CD4-positive, alpha-beta T cell (primary cell): ENCODE data around the gene PALM. TPM values are rescaled to one million over a fixed set of nuclear protein-coding genes. Genes with fewer than 3 reads are reported as not detected.

Source experiments
- ATAC-seq: fragments of 200-7000 bp; cut with Tn5 transposase; one replicate; pipeline ENCODE4 v1.10.0; 2022; ENCODE audit warnings: mild to moderate bottlenecking; ENCODE audit not compliant: poor library complexity
- CTCF ChIA-PET: fragments of 350-600 bp; sonication (Branson Sonifier 250); formaldehyde crosslinking; loops from one replicate; lab custom pipeline; 2021; ENCODE audit warnings: antibody characterized with exemption, inconsistent platforms; lab: Charles Lee
- POLR2A ChIA-PET: fragments of 350-600 bp; sonication (Branson Sonifier 250); formaldehyde crosslinking; loops from one replicate; lab custom pipeline; 2021; ENCODE audit warnings: antibody characterized with exemption, inconsistent platforms; lab: Charles Lee
- DNase-seq, 14 experiments: peaks; one replicate each; pipeline ENCODE4 v3.0.0-alpha.2; 2013 to 2020; ENCODE audit warnings: mixed read lengths in 2 of 14
- H3K27ac ChIP-seq, 2 donors: one replicate each; pipeline versions ENCODE4 v1.5.1 to v1.7.0; 2013; ENCODE audit warnings: low read length in 2 of 2, low read depth in 1 of 2, mild to moderate bottlenecking in 1 of 2
- H3K27me3 ChIP-seq, 2 experiments: 1 replicate in 1 of 2; 2 replicates in 1 of 2; pipeline versions ENCODE4 v1.6.1 to v1.7.0; 2013; ENCODE audit warnings: low read length in 2 of 2, control low read depth in 1 of 2, mild to moderate bottlenecking in 1 of 2, moderate library complexity in 1 of 2; ENCODE audit not compliant: insufficient read depth in 2 of 2, control insufficient read depth in 1 of 2
- H3K36me3 ChIP-seq: one replicate; pipeline ENCODE4 v1.6.1; 2013; ENCODE audit warnings: low read length, control low read depth; ENCODE audit not compliant: insufficient read depth
- H3K4me1 ChIP-seq: one replicate; pipeline ENCODE4 v1.6.1; 2013; ENCODE audit warnings: low read length, control low read depth; ENCODE audit not compliant: insufficient read depth
- H3K4me3 ChIP-seq: one replicate; pipeline ENCODE4 v1.5.1; 2013; ENCODE audit warnings: mild to moderate bottlenecking, low read length, moderate library complexity
- H3K9me3 ChIP-seq, 2 experiments: 1 replicate in 1 of 2; 2 replicates in 1 of 2; pipeline versions ENCODE4 v1.6.1 to v1.7.0; 2013; ENCODE audit warnings: low read length in 2 of 2, mild to moderate bottlenecking in 2 of 2, control low read depth in 1 of 2, moderate library complexity in 1 of 2; ENCODE audit not compliant: control insufficient read depth in 1 of 2, insufficient read depth in 1 of 2
- H3K27ac Mint-ChIP-seq: one replicate; pipeline ENCODE4 v1.8.0; 2020; ENCODE audit warnings: mixed read lengths
- H3K27me3 Mint-ChIP-seq: one replicate; pipeline ENCODE4 v1.8.0; 2021; ENCODE audit warnings: mixed read lengths
- H3K36me3 Mint-ChIP-seq: one replicate; pipeline ENCODE4 v1.8.0; 2021; ENCODE audit warnings: low read depth, mixed read lengths
- H3K4me1 Mint-ChIP-seq: one replicate; pipeline ENCODE4 v1.8.0; 2021; ENCODE audit warnings: low read depth, mixed read lengths
- H3K4me3 Mint-ChIP-seq: one replicate; pipeline ENCODE4 v1.8.0; 2020; ENCODE audit warnings: mild to moderate bottlenecking, mixed read lengths
- H3K9me3 Mint-ChIP-seq: one replicate; pipeline ENCODE4 v1.8.0; 2020; ENCODE audit warnings: mixed read lengths
- CTCF ChIP-seq: fragments of 200-600 bp; IDR thresholded peaks from one replicate; pipeline ENCODE4 v1.8.0; 2022; ENCODE audit warnings: antibody characterized with exemption, mild to moderate bottlenecking
- intact Hi-C, 2 experiments: fragments of 100-400 bp; cut with DNase I in 1 of 2; cut with micrococcal nuclease in 1 of 2; formaldehyde crosslinking; loops; one replicate each; pipeline versions ENCODE4 v1.15.1 to v1.9.0; 2023 to 2025; cut with DNase I, micrococcal nuclease
- polyA plus RNA-seq, 2 donors: library from polyadenylated mRNA; unstranded; fragments of 120-200 nt; gene quantifications; one replicate each; pipeline ENCODE4 v1.2.1, GENCODE V29; 2013
- total RNA-seq, 174 experiments: library from RNA in 2 of 174; stranded (reverse) in 2 of 174; gene quantifications; one replicate each; pipeline ENCODE4 v1.2.3 and lab custom pipeline; 2021 to 2026

PALM gene, protein sequence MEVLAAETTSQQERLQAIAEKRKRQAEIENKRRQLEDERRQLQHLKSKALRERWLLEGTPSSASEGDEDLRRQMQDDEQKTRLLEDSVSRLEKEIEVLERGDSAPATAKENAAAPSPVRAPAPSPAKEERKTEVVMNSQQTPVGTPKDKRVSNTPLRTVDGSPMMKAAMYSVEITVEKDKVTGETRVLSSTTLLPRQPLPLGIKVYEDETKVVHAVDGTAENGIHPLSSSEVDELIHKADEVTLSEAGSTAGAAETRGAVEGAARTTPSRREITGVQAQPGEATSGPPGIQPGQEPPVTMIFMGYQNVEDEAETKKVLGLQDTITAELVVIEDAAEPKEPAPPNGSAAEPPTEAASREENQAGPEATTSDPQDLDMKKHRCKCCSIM
- total RNA-seq: not detected
- polyA plus RNA-seq (2013, experiment 1 of 2): 0.06 TPM
- polyA plus RNA-seq (2013, experiment 2 of 2): 0.79 TPM
- total RNA-seq (lab: John Stamatoyannopoulos, UW): 0 to 0.89 (median 0.13) reads per million in 172 experiments

DNA sequence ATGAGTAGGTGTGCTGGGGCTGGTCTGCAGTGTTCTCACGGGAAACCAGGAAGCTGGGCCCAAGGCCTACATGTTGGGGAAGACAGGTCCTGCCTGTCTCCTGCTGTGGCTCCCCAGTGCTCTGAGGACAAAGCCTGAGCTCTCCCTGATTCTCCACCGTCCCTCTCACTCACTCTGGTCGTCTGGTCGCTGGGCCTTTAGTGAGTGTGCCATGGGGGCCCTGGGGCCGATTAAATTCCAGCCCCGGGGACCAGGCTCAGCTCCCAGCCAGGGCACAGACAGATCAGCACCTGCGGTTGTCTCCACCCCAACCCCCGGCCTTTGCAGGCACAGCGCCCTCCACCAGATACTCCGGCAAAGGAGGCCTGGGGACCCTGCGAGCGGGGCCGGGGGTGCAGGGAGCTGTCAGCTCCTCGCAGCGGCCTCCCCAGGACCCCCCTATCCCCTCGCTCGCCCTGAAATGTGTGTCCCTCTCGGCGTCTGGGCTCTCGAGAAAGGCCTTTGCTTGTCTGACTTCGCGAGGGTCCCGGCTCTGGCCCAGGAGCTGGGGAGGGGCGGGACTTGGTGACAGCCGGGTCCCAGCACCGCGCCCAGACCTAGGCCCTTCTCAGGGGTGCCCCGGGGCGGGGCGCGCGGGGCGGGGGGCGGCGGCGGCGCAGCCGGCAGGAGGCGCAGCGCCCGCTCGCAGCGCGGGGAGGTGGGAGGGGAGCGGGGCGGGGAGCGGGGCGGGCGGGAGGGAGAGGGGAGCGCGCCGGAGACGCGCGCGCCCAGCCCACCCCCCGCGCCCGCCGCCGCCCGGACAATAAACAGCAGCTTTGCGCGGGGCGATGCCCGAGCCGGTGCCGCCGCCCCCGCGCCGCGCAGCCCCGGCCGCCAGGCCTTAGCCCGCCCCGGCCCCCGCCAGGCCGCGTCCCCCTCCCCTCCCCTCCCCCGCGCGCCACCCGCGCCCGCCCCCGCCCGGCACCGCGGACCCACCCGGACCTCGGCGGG, at the start of gene PALM:
PALM (plus strand) TSS at position 782 of the 990 bp plus-strand sequence. CDS start 212 bp downstream, outside the sequence.
- peaks cover 25 to 39% of the 10 kb centered on the region in 2 experiments for H3K27me3 ChIP-seq
- H3K27ac Mint-ChIP-seq: no peak within 1 kb of the TSS
- peaks cover 16% of the 10 kb centered on the region for H3K4me1 ChIP-seq
- no peak within 1 kb of the TSS for H3K4me3 Mint-ChIP-seq
- no peak within 1 kb of the TSS for H3K27ac ChIP-seq
- peaks cover 0 to 17% of the 10 kb centered on the region in 2 experiments for H3K9me3 ChIP-seq
- ChIA-PET POLR2A (no interaction called here), CTCF (interaction anchor here (1.5 kb wide), 1 partner anchor 124 kb away, joined by 4 read pairs; no protein-coding TSS in a partner anchor)
- ATAC-seq (no peak), DNase-seq (peak in 3 of 14 experiments; percentile 4 to 43 (median 17))
- no peak for TF ChIP-seq CTCF
- no peaks in the 10 kb centered on the region for H3K36me3 ChIP-seq
- no peak within 1 kb of the TSS for H3K4me3 ChIP-seq
- intact Hi-C loops: no loop called here
- H3K36me3 Mint-ChIP-seq: no peaks in the 10 kb centered on the region
- peaks cover 38% of the 10 kb centered on the region for H3K27me3 Mint-ChIP-seq
- H3K9me3 Mint-ChIP-seq: no peaks in the 10 kb centered on the region
- H3K4me1 Mint-ChIP-seq: peaks cover 3% of the 10 kb centered on the region

GRCh38 chr19:660793-661426, 47.8 kb upstream of the PALM start:
- ChIA-PET CTCF (interaction anchor here (1.0 to 2.3 kb wide), 7 partner anchors 19 to 150 kb away, joined by 3 to 17 read pairs (median 6); no protein-coding TSS in a partner anchor), POLR2A (interaction anchor here (0.6 to 2.7 kb wide), 16 partner anchors 8 to 608 kb away, joined by 3 to 19 read pairs (median 4); partner anchors contain the start of genes CDC34, CIRBP, FGF22 and POLRMT)
- intact Hi-C loops: loop anchor here (1.0 to 5.0 kb wide), 4 partner anchors 22 to 136 kb away; partner anchors contain the start of genes BSG (in 1 of the 2), FGF22 (in 1 of the 2), HCN2 (in 1 of the 2) and PTBP1 (in 1 of the 2)
- peak overlapping the region; percentile 97 for H3K4me3 Mint-ChIP-seq
- Histone ChIP-seq H3K9me3 (no peaks in the 10 kb centered on the region), H3K27ac (peak overlapping the region; percentile 92 to 97), H3K4me3 (peak overlapping the region; percentile 97), H3K27me3 (no peaks in the 10 kb centered on the region), H3K36me3 (peaks cover 27% of the 10 kb centered on the region), H3K4me1 (peaks cover 81% of the 10 kb centered on the region)
- peak overlapping the region; percentile 97 for H3K27ac Mint-ChIP-seq
- peak in 1 of 14 experiments; percentile 32 for DNase-seq
- peaks cover 38% of the 10 kb centered on the region for H3K36me3 Mint-ChIP-seq
- ATAC-seq: no peak
- H3K4me1 Mint-ChIP-seq: peaks cover 51% of the 10 kb centered on the region
- TF ChIP-seq CTCF: no peak
- H3K9me3 Mint-ChIP-seq: no peaks in the 10 kb centered on the region
- H3K27me3 Mint-ChIP-seq: no peaks in the 10 kb centered on the region
